AG04450 (cell line): ENCODE data around the gene ARHGAP15. TPM values are rescaled to one million over a fixed set of nuclear protein-coding genes. Genes with fewer than 3 reads are reported as not detected.

ENCODE experiments used
- CTCF ChIA-PET: fragments of 300-600, 350-600 bp; formaldehyde crosslinking; extraction: SDS; loops from one replicate; lab custom pipeline; 2022; ENCODE audit warnings: antibody characterized with exemption, inconsistent platforms; lab: Charles Lee
- POLR2A ChIA-PET: fragments of 350-600 bp; formaldehyde crosslinking; extraction: SDS; loops from one replicate; lab custom pipeline; 2021; ENCODE audit warnings: antibody characterized with exemption, inconsistent platforms; lab: Yijun Ruan, JAX
- DNase-seq: peaks from one replicate; pipeline ENCODE4 v3.0.0-alpha.2; 2011; ENCODE audit warnings: low read depth, low spot score
- H3K27ac ChIP-seq: one replicate; pipeline ENCODE4 v1.5.1; 2012; ENCODE audit warnings: low read depth, low read length, control low read depth
- H3K27me3 ChIP-seq: one replicate; pipeline ENCODE4 v1.6.0; 2012; ENCODE audit warnings: low read length; ENCODE audit not compliant: control insufficient read depth, insufficient read depth
- H3K4me3 ChIP-seq: 2 replicates; pipeline ENCODE4 v1.5.1; 2011; ENCODE audit warnings: mild to moderate bottlenecking, low read depth, low read length, control low read depth
- H3K9me3 ChIP-seq: 2 replicates; pipeline ENCODE4 v1.5.1; 2012; ENCODE audit warnings: low read length; ENCODE audit not compliant: control insufficient read depth, insufficient read depth
- polyA plus RNA-seq: library from polyadenylated mRNA; depleted of rRNA; stranded (reverse); fragments of >200 nt; gene quantifications from 2 replicates; pipeline ENCODE4 v1.2.3, GENCODE V29; 2011
- TF ChIP-seq, protein P1 (sequence below): IDR thresholded peaks from 2 replicates; pipeline ENCODE4 v1.5.1; 2011; ENCODE audit warnings: low read depth, low read length, control low read depth, inconsistent platforms

ARHGAP15 gene
- polyA plus RNA-seq, 1 experiment = not detected

DNA sequence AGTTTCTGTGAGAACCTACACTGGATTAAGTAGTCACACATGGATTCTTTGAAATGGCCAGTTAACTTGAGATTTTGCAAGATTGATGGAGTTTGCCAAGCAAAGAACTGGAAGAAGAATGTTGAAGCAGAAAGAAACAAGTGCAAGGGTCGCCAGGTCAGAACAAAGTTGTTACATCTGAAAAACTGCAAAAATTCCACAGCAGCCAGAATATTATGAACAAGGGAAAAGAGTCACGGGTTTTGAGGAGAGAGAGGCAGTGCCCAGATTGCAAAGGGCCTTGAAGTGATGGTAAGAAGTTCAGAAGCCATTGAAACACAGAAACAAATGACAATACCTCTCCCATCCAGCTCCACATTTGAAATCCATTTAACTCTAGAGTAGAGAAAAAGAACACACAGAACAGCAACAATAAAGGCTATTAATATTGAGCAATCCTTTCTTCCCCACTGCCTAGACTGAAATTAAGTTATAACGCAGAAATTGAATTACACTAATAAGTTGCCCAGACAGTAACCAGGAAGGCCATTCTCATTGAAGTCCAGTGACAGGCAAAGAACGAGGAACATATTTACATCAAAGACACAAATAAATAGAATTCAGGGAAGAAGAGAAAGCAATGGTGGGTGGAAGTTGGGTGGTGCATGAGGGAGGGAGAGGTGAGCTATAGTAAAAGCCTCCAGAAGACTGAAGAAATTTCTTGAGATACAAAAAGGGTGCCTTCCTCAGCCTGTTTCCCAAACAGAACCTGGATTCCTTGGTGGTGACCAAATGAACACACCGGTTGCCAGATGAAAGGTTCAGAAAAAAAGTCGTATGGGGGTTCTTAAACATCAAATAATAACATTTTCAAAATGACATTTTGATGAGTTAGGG lies 80.6 kb downstream of the ARHGAP15 start:
- Histone ChIP-seq H3K27ac (no peak overlapping the region), H3K9me3 (no peaks in the 10 kb centered on the region), H3K27me3 (no peaks in the 10 kb centered on the region), H3K4me3 (no peak overlapping the region)
- CTCF ChIA-PET = interaction anchor here (1.6 kb wide), 1 partner anchor 50 kb away, joined by 6 read pairs; no protein-coding TSS in a partner anchor
- POLR2A ChIA-PET = no interaction called here
- DNase-seq = no peak
- TF ChIP-seq, protein P1, sequence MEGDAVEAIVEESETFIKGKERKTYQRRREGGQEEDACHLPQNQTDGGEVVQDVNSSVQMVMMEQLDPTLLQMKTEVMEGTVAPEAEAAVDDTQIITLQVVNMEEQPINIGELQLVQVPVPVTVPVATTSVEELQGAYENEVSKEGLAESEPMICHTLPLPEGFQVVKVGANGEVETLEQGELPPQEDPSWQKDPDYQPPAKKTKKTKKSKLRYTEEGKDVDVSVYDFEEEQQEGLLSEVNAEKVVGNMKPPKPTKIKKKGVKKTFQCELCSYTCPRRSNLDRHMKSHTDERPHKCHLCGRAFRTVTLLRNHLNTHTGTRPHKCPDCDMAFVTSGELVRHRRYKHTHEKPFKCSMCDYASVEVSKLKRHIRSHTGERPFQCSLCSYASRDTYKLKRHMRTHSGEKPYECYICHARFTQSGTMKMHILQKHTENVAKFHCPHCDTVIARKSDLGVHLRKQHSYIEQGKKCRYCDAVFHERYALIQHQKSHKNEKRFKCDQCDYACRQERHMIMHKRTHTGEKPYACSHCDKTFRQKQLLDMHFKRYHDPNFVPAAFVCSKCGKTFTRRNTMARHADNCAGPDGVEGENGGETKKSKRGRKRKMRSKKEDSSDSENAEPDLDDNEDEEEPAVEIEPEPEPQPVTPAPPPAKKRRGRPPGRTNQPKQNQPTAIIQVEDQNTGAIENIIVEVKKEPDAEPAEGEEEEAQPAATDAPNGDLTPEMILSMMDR = no peak

DNA sequence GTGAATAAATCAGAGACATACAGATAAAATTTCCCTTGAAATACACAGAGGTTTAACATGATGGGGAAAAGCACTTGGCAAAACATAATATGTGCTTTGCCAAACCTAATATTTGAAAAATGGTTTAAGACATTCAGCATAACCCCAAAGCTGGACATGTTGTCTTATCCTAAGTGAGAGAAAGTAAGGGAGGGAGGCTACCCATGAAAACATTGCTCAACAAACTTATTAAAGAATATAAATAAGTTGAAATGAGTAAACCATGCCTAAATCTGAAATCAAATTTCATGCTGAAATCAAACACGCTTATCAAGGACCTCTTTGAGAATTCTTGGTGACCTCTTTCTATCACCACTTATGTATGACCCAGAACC lies 81.2 kb downstream of the ARHGAP15 start:
- H3K4me3 ChIP-seq = no peak overlapping the region
- no peaks in the 10 kb centered on the region for H3K9me3 ChIP-seq
- DNase-seq = no peak
- TF ChIP-seq, protein P1 = no peak
- H3K27me3 ChIP-seq = no peaks in the 10 kb centered on the region
- POLR2A ChIA-PET = no interaction called here
- CTCF ChIA-PET = interaction anchor here (1.0 kb wide), 1 partner anchor 12 kb away, joined by 4 read pairs; no protein-coding TSS in a partner anchor
- no peak overlapping the region for H3K27ac ChIP-seq

DNA sequence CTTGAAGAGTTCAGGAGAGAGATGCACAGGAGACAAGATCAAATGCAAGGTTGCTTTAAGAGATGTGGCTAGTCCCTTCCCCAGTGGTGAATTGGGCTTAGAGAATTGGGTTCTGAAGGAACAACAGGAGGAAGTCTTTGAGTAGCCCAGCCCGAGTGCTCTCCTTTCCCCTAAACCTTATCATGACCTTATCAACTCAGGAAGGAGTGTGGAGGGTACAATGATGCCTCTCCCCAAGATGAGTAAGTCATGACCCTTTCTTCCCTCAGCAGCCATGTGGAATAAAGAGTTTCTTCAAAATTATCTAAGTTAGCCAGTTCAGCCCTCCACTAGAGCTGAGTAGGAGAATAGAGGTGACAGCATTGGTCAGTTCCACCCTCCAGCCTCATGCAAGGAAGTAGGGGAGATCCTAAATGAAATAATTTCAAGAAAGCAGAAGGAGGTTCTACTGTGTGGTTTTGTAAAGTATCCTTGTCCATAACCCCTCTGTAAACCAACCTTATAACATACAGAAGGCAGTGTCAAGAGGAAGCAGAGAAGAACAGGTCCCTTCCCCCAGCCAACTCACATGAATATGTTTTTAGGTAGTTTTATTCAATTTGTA lies 88.4 kb downstream of the ARHGAP15 start:
- CTCF ChIA-PET = interaction anchor here (1.7 kb wide), 1 partner anchor 183 kb away, joined by 6 read pairs; no protein-coding TSS in a partner anchor
- H3K4me3 ChIP-seq = no peak overlapping the region
- POLR2A ChIA-PET = no interaction called here
- no peaks in the 10 kb centered on the region for H3K27me3 ChIP-seq
- TF ChIP-seq, protein P1 = no peak
- H3K9me3 ChIP-seq = no peaks in the 10 kb centered on the region
- DNase-seq = no peak
- no peak overlapping the region for H3K27ac ChIP-seq

DNA sequence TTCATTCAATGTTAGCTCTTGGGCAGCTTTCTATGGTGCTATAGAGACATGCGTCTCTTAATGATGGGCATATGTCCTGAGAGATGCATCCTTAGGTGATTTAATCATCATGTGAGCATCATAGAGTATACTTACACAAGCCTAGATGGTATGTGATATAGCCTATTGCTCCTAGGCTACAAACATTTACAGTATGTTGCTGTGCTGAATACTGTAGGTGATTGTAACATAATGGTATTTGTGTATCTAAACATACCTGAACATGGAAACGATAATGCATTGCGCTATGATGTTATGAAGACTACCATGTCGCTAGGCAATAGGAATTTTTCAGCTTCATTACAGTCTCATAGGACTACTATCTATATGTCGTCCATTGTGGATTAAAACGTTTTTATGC lies 89.4 kb downstream of the ARHGAP15 start:
- Histone ChIP-seq H3K9me3 (no peaks in the 10 kb centered on the region), H3K4me3 (no peak overlapping the region), H3K27ac (no peak overlapping the region), H3K27me3 (no peaks in the 10 kb centered on the region)
- POLR2A ChIA-PET = no interaction called here
- no peak for DNase-seq
- CTCF ChIA-PET = interaction anchor here (0.6 to 1.7 kb wide), 2 partner anchors 14 to 184 kb away, joined by 6 read pairs; no protein-coding TSS in a partner anchor
- TF ChIP-seq, protein P1 = no peak

DNA sequence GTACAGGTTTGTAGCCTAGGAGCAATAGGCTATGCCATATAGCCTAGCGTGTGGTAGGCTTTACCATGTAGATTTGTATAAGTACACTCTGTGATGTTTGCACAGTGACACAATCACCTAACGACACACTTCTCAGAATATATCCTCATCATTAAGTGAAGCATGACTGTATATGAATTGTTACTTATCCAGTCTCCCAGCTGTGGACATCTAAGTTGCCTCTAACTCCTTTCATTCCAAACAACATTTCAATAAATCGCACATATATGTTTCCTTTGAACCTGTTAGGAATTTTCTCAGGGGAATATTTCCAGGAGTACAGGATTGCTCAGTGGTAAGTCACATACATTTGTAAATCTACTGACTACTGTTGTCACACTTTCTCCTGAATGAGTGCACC lies 90.0 kb downstream of the ARHGAP15 start:
- Histone ChIP-seq H3K27me3 (no peaks in the 10 kb centered on the region), H3K9me3 (no peaks in the 10 kb centered on the region), H3K27ac (no peak overlapping the region), H3K4me3 (no peak overlapping the region)
- TF ChIP-seq, protein P1 = no peak
- POLR2A ChIA-PET = no interaction called here
- no peak for DNase-seq
- CTCF ChIA-PET = interaction anchor here (1.7 kb wide), 1 partner anchor 185 kb away, joined by 6 read pairs; no protein-coding TSS in a partner anchor
